ENCODE measurements around the gene PDCD10.

GRCh38 chr3:167673221-167673620 lies 61.5 kb downstream of the PDCD10 start:
- TF ChIP-seq CTCF (IDR thresholded peaks at IDR 0.05) (no peak), POLR2A (IDR thresholded peaks at IDR 0.05) (no peak)
